PC-9 (cell line): ENCODE results near the gene DGKA.

Source experiments
- EZH2 ChIP-seq: fragments of 200-600 bp; sonication (generic); IDR thresholded peaks from 2 replicates; pipeline ENCODE4 v1.8.0; 2017; ENCODE audit warnings: antibody characterized with exemption, low read depth
- TF ChIP-seq, protein P1 (sequence below): fragments of 200-600 bp; sonication (generic); conservative IDR thresholded peaks from 2 replicates; pipeline ENCODE4 v1.6.1; 2017; ENCODE audit warnings: mixed run types, antibody characterized with exemption, mild to moderate bottlenecking, moderate library complexity

DNA sequence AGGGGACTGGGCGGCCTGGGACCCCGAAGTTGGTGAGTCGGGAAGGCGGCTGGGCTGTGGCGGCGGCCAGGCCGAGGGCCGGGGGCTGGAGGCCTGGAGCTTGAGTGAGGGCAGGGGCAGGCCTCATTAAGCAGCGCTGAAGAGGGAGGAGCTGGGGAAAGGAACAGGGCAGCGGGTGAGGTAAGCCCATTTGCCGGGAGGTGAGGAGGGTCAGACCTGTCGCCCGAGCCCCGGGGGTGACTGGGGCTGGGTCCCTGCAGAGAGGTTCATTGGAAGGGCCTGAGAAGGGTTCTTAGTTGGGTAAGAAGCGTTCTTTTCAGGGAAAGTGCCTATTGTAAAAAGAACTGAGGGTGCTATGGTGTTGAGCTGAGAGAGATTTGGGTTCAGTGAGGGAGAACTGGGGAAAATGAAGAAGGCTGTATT, 43.4 kb downstream of the DGKA start:
- TF ChIP-seq, protein P1, sequence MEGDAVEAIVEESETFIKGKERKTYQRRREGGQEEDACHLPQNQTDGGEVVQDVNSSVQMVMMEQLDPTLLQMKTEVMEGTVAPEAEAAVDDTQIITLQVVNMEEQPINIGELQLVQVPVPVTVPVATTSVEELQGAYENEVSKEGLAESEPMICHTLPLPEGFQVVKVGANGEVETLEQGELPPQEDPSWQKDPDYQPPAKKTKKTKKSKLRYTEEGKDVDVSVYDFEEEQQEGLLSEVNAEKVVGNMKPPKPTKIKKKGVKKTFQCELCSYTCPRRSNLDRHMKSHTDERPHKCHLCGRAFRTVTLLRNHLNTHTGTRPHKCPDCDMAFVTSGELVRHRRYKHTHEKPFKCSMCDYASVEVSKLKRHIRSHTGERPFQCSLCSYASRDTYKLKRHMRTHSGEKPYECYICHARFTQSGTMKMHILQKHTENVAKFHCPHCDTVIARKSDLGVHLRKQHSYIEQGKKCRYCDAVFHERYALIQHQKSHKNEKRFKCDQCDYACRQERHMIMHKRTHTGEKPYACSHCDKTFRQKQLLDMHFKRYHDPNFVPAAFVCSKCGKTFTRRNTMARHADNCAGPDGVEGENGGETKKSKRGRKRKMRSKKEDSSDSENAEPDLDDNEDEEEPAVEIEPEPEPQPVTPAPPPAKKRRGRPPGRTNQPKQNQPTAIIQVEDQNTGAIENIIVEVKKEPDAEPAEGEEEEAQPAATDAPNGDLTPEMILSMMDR: no peak
- TF ChIP-seq EZH2: no peak
